GM12865 (cell line): ENCODE results near the gene FIZ1.

Source experiments
- DNase-seq: peaks from one replicate; pipeline ENCODE4 v3.0.0; 2010; ENCODE audit warnings: low read depth
- H3K4me3 ChIP-seq: 2 replicates; pipeline ENCODE4 v1.5.1; 2011; ENCODE audit warnings: mild to moderate bottlenecking, low read depth, low read length, control low read depth
- CTCF ChIP-seq: IDR thresholded peaks from 2 replicates; pipeline ENCODE4 v1.5.1; 2011; ENCODE audit warnings: low read length, control low read depth, low read depth, inconsistent platforms; ENCODE audit not compliant: insufficient read depth; ENCODE audit errors: missing control alignments

Gene FIZ1

GRCh38 chr19:55613396-55613795 lies 14.1 kb upstream of the FIZ1 start:
- TF ChIP-seq CTCF, result no peak
- H3K4me3 ChIP-seq, result no peak overlapping the region
- DNase-seq, result no peak

- TF ChIP-seq CTCF, result no peak
- no peak for DNase-seq
- no peak overlapping the region for H3K4me3 ChIP-seq
Measured at GRCh38 chr19:55611983-55612645, 12.8 kb upstream of the FIZ1 start.

GRCh38 chr19:55611300-55611982 lies 12.1 kb upstream of the FIZ1 start:
- no peak for DNase-seq
- no peak for TF ChIP-seq CTCF
- H3K4me3 ChIP-seq, result no peak overlapping the region

GRCh38 chr19:55609326-55609725 lies 10.0 kb upstream of the FIZ1 start:
- no peak for TF ChIP-seq CTCF
- H3K4me3 ChIP-seq, result no peak overlapping the region
- DNase-seq, result no peak

GRCh38 chr19:55606817-55607216 lies 7.5 kb upstream of the FIZ1 start:
- no peak for TF ChIP-seq CTCF
- no peak for DNase-seq
- peak overlapping the region; percentile 90 for H3K4me3 ChIP-seq

GRCh38 chr19:55606471-55606787 lies 7.1 kb upstream of the FIZ1 start:
- DNase-seq, result no peak
- H3K4me3 ChIP-seq, result peak overlapping the region; percentile 90
- TF ChIP-seq CTCF, result no peak
